MM.1S (cell line): ENCODE results near the gene SYTL3.
"Not testable (repeated sequence)": the region's sequence is repeated elsewhere in the genome, so short reads cannot be mapped to it uniquely, and the experiment has no call there.

Experiments
- EZH2phosphoT487 ChIP-seq: fragments of 300-600 bp; sonication (generic); IDR thresholded peaks from 2 replicates; pipeline ENCODE4 v1.6.1; 2018; ENCODE audit warnings: antibody characterized with exemption, low read length
- TF ChIP-seq, protein P1 (sequence below): fragments of 300-600 bp; sonication (generic); IDR thresholded peaks from 2 replicates; pipeline ENCODE4 v1.5.1; 2016; ENCODE audit warnings: antibody characterized with exemption, low read length, mixed read lengths

- TF ChIP-seq EZH2phosphoT487, result not testable (repeated sequence)
- TF ChIP-seq, protein P1, sequence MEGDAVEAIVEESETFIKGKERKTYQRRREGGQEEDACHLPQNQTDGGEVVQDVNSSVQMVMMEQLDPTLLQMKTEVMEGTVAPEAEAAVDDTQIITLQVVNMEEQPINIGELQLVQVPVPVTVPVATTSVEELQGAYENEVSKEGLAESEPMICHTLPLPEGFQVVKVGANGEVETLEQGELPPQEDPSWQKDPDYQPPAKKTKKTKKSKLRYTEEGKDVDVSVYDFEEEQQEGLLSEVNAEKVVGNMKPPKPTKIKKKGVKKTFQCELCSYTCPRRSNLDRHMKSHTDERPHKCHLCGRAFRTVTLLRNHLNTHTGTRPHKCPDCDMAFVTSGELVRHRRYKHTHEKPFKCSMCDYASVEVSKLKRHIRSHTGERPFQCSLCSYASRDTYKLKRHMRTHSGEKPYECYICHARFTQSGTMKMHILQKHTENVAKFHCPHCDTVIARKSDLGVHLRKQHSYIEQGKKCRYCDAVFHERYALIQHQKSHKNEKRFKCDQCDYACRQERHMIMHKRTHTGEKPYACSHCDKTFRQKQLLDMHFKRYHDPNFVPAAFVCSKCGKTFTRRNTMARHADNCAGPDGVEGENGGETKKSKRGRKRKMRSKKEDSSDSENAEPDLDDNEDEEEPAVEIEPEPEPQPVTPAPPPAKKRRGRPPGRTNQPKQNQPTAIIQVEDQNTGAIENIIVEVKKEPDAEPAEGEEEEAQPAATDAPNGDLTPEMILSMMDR, result not testable (repeated sequence)
These were observed 51.4 kb downstream of the SYTL3 start for GRCh38 chr6:158701268-158701667.
